ENCODE results near the gene APH1A.

- TF ChIP-seq CTCF (IDR thresholded peaks at IDR 0.05) (no peak), POLR2A (IDR thresholded peaks at IDR 0.05) (no peak)
Observed at GRCh38 chr1:150288822-150289221, 20.0 kb upstream of the APH1A start.

Data from thyroid gland (tissue), 4 donors.